Activated CD8-positive, alpha-beta memory T cell treated with anti-CD3 and anti-CD28 coated beads for 48 hours (primary cell): ENCODE measurements around the gene ZNF764.
"Not testable (repeated sequence)": the region's sequence is repeated elsewhere in the genome, so short reads cannot be mapped to it uniquely, and the experiment has no call there.

ENCODE experiments used
- DNase-seq, 3 experiments: peaks; one replicate each; pipeline ENCODE4 v3.0.0-alpha.2; 2020; ENCODE audit warnings: low read depth in 2 of 3, low spot score in 2 of 3

ZNF764 gene

DNA sequence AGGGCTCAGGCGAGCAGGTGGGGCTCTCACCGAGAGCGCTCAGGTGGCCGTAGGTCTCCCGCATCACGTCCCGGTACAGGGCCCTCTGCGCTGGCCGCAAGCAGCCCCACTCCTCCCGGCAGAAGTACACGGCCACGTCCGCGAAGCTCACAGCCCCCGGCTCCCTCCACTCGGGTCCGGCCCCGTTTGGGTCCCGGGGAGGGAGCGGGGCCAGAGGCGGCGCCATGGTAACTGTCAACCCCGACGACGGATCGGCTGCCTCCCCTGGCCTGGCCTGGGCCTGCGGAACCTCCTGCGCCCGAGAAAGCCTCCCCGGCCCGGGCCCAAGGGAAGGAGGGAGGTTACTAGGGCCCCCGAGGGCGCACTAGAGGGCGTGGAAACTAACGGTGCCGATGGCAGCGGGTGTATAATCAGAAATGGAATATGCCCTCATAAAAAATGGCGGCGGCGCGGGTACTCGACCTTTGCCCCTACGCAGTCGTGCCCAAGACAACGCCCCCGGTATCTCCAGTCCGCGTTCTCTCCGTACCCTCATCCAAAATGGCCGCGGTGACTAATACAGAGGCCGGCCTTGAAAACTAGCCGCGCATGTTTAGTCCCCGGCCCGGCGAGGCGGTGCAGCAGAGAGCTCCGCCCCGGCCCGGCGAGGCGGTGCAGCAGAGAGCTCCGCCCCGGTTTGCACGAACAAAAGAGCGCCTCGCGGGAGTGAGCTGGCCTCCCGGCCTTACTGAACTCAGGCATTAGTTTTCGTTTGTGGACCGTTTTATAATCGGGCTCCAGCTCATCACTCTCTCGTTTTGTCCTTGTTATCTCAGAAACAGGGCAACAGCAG is at the start of gene ZNF764:
ZNF764 (minus strand) TSS at position 418 of the 832 bp plus-strand sequence; CDS start at position 226, 192 bp downstream.
- DNase-seq: peak; percentile 76 to 96 (median 88)

DNA sequence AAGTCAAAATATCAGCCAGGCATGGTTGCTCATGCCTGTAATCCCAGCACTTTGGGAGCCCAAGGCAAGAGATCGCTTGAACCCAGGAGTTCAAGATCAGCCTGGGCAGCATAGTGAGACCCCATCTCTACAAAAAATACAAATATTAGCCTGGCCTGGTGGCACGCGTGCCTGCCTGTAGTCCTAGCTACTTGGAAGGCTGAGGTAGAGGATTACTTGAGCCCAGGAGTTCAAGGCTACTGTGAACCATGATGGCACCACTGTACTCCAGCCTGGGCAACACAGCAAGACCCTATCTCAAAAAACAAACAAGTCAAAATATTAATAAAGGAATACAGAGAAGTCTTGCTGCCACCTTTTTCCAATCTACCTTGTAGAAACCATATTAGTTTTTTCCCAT is 47.8 kb upstream of the ZNF764 start:
- no peak for DNase-seq

DNA sequence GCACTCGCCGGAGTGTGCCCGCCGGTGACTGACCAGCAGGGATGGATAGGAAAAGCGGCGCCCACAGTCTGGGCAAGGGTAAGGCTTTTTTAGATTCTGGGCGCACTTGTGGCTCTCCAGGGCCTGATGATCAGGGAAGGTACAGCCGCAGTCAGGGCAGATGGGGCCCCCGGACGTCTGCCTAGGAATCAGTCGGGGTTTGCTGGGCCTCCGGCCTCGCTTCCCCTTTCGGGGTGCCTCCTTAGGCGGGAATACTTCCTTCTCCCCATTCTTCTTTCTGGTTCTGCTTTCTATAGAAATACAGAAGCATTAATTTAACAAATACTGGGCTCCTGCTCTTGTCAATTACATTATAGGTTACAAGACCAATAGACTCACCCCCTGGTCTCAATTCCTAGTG is 47.0 kb upstream of the ZNF764 start:
- DNase-seq: no peak

DNA sequence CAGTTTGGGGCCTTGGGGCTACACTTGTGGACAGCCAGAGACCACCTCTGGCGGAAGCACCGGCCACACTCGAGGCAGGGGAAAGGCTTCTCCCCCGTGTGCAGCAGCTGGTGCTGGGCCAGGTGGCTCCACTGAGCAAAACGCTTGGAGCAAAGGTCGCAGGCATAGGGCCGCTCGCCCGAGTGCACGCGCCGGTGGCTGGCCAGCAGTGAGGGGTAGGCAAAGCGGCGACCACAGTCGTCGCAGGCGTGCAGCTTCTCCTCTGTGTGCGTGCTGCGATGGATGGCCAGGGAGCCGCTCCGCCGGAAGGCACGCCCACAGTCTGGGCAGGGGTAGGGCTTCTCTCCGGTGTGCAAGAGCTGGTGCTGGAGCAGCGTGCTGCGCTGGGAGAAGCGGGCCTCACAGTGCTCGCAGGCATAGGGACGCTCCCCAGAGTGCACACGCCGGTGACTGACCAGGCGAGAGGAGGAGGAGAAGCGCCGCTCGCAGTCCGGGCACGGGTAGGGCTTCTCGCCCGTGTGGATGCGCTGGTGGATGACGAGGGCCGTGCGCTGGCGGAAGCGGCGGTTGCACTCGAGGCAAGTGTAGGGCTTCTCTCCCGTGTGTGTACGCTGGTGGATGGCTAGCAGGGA is 46.3 kb upstream of the ZNF764 start:
- DNase-seq: no peak

DNA sequence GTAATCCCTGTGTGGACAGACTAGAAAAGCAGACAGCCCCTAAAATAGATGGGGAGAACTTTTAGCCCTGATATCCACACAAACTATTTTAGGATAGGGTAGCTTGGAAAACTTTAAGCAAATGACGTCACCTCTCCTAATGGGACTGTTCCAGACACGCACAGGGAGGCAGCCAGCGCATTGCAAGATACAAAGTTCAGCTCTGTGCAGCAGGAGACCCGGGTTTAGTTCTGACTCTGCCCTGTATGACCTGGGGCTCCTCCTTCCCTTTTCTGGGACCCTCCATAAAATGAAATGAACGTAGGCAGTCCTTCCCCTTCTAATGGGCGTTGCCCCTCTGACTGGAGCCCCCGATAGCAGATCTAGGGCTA is 45.8 kb upstream of the ZNF764 start:
- no peak for DNase-seq

DNA sequence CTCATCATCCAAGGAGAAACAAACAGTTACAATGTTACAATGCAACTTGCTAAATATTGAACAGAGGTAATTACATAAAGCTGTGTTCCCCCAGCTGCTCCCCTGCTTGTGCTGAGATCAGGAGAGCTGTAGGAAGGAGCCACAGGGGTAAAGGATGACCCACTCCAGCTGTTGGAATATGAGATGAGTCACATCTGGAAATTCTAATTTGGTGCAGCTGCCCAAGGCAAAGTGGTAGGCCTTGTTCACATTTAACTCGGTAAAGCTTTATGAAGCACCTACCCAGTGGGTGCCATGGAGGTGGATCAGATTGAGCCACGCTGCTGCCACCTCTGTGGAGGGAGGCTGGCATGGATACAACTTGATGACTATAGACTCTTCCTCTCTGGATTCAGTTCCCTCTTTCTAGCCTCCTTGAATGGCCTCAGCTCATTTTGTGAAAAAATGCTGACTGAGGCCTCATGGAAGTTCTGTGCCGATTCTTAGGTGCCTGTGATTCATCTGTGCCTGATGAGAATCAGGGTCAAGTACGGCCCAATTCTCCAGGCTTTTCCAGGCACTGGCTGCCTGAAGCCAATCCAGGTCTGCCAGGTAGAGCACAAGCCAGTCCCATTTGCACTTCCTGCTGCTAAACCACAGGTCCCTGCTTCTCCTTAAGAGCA is 44.6 kb upstream of the ZNF764 start:
- no peak for DNase-seq

DNA sequence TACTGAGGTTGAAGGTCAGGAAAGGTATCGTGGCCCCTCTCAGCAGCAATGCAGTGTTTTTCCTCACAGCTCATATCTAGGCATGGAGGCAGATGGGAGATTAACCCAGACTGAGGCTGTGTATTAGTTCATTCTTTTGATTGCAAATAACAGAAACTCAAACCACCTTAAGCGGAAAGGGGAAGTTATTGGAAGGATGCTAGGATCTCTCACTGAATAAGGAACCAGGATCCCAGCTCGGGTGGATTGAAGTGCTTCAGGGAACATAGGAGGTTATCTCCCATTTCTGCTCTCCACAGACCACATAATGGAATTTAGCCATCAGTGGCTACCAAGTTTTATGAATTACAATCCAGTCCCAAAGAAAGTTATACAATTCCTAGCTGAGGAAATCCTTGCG is 43.8 kb upstream of the ZNF764 start:
- DNase-seq: no peak

DNA sequence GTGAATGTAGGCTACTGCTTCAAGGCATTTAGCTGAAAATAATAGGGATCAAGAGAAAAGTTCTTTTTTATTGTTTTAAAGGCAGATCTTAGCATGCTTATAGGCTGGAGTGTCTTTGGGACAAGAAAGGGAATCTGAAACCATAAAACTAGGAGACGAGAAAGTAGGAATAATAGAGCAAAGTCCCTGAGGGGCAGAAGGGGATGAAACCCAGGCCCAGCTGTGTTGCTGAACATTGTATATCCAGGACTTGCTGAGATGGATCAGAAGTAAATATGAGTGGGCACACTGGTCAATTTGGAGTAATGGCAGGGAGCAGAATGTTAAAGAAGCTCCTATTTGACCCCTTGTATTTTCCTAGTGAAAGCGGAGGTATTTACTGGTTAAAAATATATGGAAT is 42.8 kb upstream of the ZNF764 start:
- no peak for DNase-seq

DNA sequence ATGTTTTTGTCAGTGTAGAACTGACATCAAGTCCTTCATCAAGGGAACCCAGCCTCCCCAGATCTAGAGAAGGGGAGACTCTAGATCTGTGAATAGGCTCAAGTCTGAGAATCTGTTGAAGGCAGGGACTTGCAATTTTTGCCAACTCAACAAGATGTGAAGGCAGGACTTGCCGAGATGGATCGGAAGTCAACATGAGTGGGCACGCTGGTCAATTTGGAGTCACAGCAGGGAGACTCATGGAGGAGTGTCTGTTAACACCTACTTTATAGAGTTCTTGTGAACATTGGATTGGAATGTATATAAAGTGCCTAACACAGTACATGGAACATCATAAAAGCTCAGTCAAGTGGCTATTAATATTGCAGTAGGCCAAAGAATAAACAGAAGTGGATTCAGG is 42.0 kb upstream of the ZNF764 start:
- DNase-seq: no peak

DNA sequence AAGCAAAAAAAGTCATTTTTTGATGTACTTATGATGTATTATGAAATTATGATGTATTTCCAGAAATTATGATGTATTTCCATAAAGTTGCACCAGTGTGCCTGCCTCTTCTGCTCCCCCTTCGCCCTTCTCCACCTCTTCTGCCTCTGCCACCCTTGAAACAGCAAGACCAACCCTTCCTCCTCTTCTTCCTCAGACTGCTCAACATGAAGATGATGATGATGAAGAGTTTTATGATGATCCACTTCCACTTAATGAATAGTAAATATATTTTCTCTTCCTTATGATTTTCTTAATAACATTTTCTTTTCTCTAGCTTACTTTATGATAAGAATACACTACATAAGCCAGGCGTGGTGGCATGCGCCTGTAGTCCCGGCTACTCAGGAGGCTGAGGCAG is 34.7 kb upstream of the ZNF764 start:
- DNase-seq: no peak

DNA sequence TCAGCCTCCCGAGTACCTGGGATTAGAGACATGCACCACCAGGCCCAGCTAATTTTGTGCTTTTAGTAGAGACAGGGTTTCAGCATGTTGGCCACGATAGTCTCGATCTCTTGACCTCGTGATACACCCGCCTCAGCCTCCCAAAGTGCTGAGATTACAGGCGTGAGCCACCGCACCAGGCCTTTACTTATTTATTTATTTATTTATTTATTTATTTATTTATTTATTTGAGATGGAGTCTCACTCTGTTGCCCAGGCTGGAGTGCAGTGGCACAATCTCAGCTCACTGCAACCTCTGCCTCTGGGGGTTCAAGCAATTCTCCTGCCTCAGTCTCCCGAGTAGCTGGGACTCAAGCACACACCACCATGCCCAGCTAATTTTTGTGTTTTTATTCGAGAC is 32.7 kb upstream of the ZNF764 start:
- DNase-seq: not testable (repeated sequence)

DNA sequence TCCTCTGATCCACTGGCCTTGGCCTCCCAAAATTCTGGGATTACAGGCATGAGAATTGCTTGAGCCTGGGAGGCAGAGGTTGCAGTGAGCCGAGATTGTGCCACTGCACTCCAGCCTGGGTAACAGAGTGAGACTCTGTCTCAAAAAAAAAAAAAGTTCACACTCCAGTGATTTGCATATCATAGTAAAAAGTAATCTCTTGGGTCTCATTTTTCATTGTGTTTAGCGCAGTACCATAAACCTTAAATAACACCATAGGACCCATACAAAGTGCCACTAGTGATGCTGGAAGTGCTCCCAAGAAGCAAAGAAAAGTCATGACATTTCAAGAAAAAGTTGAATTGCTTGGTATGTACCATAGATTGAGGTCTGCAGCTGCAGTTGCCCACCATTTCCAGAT is 31.4 kb upstream of the ZNF764 start:
- not testable (repeated sequence) for DNase-seq

DNA sequence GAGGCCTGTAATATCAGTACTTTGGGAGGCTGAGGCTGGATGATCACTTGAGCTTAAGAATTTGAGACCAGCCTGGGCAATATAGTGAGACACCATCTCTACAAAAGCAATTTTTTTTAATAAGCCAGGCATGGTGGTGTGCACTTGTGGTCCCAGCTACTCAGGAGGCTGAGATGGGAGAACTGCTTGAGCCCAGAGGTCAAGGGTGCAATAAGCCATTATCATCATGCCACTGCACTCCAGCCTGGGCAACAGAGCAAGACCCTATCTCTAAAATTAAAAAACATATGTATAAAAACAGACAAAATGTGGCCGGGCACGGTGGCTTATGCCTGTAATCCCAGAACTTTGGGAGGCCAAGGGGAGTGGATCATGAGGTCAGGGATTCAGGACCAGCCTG is 30.5 kb upstream of the ZNF764 start:
- DNase-seq: no peak

DNA sequence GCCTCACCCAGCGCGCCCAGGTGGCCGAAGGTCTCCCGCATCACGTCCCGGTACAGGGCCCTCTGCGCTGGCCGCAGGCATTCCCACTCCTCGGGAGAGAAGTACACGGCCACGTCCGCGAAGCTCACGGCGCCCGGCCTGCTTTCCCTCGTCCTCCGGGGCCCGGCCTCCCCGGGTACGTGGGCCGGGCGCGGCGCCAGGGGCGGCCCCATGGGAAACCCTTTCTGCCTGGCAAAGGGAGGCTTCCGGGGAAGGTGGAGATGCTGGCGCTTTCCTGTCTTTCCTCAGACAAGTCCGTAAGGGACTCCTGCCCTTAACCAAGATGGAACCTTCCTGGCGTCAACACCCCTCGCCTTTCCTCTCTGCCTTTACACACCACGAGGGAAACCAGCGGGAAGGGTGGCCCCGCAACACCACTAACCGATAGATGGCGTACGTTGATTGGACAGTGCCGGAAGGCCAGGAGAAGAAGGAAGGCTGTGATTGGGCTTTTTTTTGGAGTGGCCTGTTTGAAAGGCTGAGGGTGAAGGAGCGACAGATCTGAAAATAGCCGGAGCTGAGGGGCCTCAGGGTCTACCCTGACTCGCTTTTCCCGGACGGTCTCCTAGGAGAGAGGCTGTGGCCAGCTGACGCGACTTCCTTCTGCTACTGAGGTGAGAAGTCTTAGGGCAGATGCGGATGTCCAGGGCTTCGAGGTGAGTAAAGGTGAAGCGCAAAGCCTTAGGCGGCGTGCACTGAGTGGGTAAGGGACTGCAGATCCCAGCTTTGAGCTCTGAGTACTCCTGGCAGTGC is 27.4 kb upstream of the ZNF764 start, which contains the start of gene ZNF785:
ZNF785 (minus strand) TSS at position 298 of the 792 bp plus-strand sequence; CDS start at position 212, 86 bp downstream.
- DNase-seq: peak; percentile 78 to 84 (median 80)

DNA sequence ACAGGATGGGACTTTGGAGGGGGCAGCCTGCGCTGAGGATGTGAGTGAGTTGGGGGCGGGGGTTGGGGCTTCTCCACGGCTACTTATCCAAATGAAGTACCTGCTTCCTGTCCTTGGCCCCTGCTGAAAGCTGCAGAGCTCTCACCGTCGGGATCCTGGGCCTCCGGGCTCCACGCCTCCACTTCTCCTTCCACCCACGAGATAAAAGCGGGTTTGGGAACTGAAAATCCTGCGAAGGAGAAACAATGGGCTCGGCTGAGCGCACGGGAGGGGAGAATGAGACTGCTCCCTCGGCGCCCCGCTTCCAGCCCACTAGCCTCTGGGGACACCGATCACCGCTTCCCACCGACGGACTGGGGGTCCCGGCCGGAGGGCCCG is 26.8 kb upstream of the ZNF764 start:
- no peak for DNase-seq

DNA sequence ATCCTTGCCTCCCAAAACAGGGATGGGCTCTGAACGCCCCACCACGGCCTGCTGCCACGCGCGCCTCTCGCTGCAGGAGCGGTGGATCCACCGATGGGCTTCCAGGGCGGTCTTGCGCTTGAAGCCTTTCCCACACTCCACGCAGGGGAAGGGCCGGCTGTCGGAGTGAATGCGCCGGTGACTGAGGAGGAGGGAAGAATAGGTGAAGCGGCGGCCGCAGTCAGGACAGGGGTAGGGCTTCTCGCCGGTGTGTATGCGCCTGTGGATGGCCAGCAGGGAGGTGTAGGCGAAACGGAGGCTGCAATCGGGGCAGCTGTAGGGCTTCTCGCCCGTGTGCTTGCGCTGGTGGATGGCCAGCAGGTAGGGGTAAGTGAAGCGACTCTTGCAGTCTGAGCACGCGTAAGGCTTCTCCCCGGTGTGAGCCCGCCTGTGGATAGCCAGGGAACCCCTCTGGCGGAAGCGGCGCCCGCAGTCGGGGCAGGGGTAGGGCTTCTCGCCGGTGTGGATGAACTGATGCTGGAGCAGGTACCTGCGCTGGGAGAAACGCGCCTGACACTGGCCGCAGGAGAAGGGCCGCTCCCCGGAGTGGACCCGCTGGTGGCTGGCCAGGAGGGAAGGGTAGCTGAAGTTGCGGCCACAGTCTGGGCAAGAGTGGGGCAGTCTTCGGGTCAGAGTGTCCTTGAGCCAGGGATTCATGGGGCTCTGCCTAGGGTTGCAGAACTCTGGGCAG is 24.6 kb upstream of the ZNF764 start:
- no peak for DNase-seq

DNA sequence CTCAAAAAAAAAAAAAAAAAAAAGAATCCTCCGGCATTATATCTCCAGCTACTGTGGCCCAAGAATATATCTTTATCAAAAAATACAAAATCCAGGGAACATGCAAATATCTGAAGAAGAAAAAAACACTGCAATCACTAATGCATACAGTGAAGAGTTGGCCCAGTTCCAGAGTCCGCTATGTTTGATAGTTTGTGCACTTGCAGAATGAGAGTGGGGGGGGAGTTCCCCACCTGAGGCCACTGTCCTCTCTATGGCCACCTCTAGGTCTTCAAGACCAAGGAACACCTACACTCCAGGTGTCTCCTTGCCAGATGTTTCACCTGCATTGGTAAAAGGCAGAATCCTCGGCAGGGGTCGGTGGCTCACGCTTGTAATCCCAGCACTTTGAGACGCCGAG is 23.3 kb upstream of the ZNF764 start:
- DNase-seq: no peak

DNA sequence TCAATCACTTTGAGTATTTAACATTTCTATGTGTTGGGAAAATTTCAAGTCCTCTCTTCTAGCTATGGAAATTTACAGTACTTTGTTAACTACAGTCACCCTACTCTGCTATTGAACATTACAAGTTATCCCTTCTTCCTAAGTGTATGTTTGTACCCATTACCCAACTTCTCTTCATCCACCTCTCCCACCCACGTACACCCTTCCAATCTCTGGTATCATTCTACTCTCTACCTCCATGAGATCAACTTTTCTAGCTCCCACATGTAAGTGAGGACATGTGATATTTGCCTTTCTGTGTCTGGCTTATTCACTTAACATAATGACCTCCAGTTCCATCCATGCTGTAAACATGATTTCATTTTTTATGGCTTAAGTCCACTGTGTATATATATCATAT is 16.5 kb upstream of the ZNF764 start:
- no peak for DNase-seq

DNA sequence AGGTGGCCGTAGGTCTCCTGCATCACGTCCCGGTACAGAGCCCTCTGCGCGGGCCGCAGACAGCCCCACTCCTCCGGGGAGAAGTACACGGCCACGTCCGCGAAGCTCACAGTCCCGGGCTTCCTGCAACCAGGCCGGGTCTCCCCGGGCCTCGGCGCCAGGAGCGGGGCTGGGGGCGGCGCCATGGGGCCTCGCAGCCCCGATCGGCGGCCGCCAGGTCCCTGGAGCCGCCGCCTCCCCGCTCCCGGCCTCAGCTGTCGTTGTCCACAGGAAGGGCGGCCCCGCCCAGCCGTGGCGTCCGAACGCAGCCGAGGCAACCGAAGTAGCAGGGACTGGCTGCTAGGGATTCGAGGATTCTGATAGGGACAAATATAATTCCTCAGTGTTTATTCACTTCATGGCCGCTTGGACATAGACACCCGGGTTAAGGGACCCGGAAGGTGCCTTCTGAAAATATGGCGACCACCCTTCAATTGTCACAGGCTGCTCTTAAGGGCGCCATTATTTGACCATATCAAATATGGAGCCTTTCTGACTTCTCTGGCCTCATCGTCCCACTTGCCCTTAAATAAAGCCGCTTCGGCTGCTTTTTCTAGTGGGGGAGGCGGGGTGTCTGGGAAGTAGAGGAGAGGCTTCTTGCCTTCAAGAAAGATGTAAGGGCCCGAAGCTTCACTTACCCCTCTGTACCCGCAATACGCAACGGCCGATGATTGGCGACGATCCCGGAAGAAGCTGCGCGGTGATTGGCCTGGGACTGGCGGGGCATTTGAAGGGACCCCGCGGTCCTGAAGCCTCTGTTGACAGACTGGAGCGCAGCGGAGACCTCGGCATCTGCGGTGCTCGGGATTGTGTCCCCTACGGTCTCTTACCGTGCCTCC is 13.5 kb upstream of the ZNF764 start, which contains the start of gene ZNF688:
ZNF688 (minus strand) TSS at position 270 of the 878 bp plus-strand sequence; CDS start at position 185, 85 bp downstream.
- DNase-seq: peak; percentile 76 to 83 (median 83)
